ENCODE results near the gene KIF2C. TPM values are rescaled to one million over a fixed set of nuclear protein-coding genes. Genes with fewer than 3 reads are reported as not detected.

The KIF2C gene
- total RNA-seq, 2 experiments from 2014 or later, result 0.64 to 0.82 TPM

GRCh38 chr1:44776730-44777068, 37.1 kb downstream of the KIF2C start:
- Mint-ChIP-seq H3K36me3 (ENCODE audit: low read depth) (peaks cover 57% of the 10 kb centered on the region), H3K27me3 (no peaks in the 10 kb centered on the region), H3K4me1 (ENCODE audit: low read depth) (peaks cover 54% of the 10 kb centered on the region), H3K4me3 (peak overlapping the region; percentile 90), H3K9me3 (no peaks in the 10 kb centered on the region), H3K27ac (peak overlapping the region; percentile 89)
- DNase-seq, result no peak
- Histone ChIP-seq H3K27ac (ENCODE audit: low read depth in 1 of 2, low read length in 2 of 2) (peak overlapping the region; percentile 91), H3K4me3 (ENCODE audit: low read length) (peak overlapping the region; percentile 77), H3K9me3 (ENCODE audit: control insufficient read depth in 1 of 2, insufficient read depth in 1 of 2, low read length in 2 of 2) (no peaks in the 10 kb centered on the region), H3K4me1 (ENCODE audit: insufficient read depth, low read length) (peaks cover 33% of the 10 kb centered on the region), H3K36me3 (ENCODE audit: insufficient read depth, low read length) (peaks cover 50% of the 10 kb centered on the region), H3K27me3 (ENCODE audit: control insufficient read depth in 1 of 2, insufficient read depth in 2 of 2, low read length in 2 of 2) (no peaks in the 10 kb centered on the region)
- TF ChIP-seq CTCF (IDR thresholded peaks at IDR 0.05), result no peak
- intact Hi-C loops (cut with DNase I, micrococcal nuclease), result loop anchor here in 1 of 2 experiments (2.0 to 10.0 kb wide), 7 partner anchors 36 to 718 kb away; partner anchors contain the start of genes ARMH1, MUTYH, RNU5D-1 and TESK2
- CTCF ChIA-PET, result interaction anchor here (1.9 to 3.8 kb wide), 3 partner anchors 8 to 45 kb away, joined by 11 to 20 read pairs (median 14); partner anchors contain the start of genes PLK3 and RNU5D-1
- POLR2A ChIA-PET, result interaction anchor here (0.7 to 4.5 kb wide), 16 partner anchors 9 to 723 kb away, joined by 4 to 65 read pairs (median 18); partner anchors contain the start of genes BEST4, BTBD19, CCDC163 and DYNLT4
- ATAC-seq (ENCODE audit: poor library complexity), result no peak

- H3K27ac Mint-ChIP-seq, result peak overlapping the region; percentile 89
- POLR2A ChIA-PET, result interaction anchor here (0.7 to 4.5 kb wide), 5 partner anchors 8 to 56 kb away, joined by 3 to 65 read pairs (median 8); partner anchors contain the start of genes BEST4 and RNU5D-1
- Histone ChIP-seq H3K9me3 (ENCODE audit: control insufficient read depth in 1 of 2, insufficient read depth in 1 of 2, low read length in 2 of 2) (no peaks in the 10 kb centered on the region), H3K4me1 (ENCODE audit: insufficient read depth, low read length) (peaks cover 33% of the 10 kb centered on the region), H3K4me3 (ENCODE audit: low read length) (no peak overlapping the region), H3K36me3 (ENCODE audit: insufficient read depth, low read length) (peaks cover 50% of the 10 kb centered on the region), H3K27me3 (ENCODE audit: control insufficient read depth in 1 of 2, insufficient read depth in 2 of 2, low read length in 2 of 2) (no peaks in the 10 kb centered on the region), H3K27ac (ENCODE audit: low read depth in 1 of 2, low read length in 2 of 2) (peak overlapping the region in 1 of 2 donors; percentile 91)
- H3K4me3 Mint-ChIP-seq, result peak overlapping the region; percentile 90
- no peak for TF ChIP-seq CTCF (IDR thresholded peaks at IDR 0.05)
- intact Hi-C loops (cut with DNase I, micrococcal nuclease), result loop anchor here in 1 of 2 experiments (2.0 to 10.0 kb wide), 7 partner anchors 37 to 717 kb away; partner anchors contain the start of genes ARMH1, MUTYH, RNU5D-1 and TESK2
- H3K27me3 Mint-ChIP-seq, result no peaks in the 10 kb centered on the region
- no peaks in the 10 kb centered on the region for H3K9me3 Mint-ChIP-seq
- H3K4me1 Mint-ChIP-seq (ENCODE audit: low read depth), result peaks cover 54% of the 10 kb centered on the region
- ATAC-seq (ENCODE audit: poor library complexity), result no peak
- no peak for DNase-seq
- CTCF ChIA-PET, result interaction anchor here (1.0 to 3.8 kb wide), 4 partner anchors 22 to 71 kb away, joined by 3 to 20 read pairs (median 8); partner anchors contain the start of genes PLK3 and RNU5D-1
- peaks cover 57% of the 10 kb centered on the region for H3K36me3 Mint-ChIP-seq (ENCODE audit: low read depth)
These were observed 37.9 kb downstream of the KIF2C start for GRCh38 chr1:44777547-44777946.

GRCh38 chr1:44777969-44778635, 38.5 kb downstream of the KIF2C start:
- TF ChIP-seq CTCF (IDR thresholded peaks at IDR 0.05), result no peak
- no peaks in the 10 kb centered on the region for H3K9me3 Mint-ChIP-seq
- Histone ChIP-seq H3K4me3 (ENCODE audit: low read length) (no peak overlapping the region), H3K4me1 (ENCODE audit: insufficient read depth, low read length) (peaks cover 33% of the 10 kb centered on the region), H3K27ac (ENCODE audit: low read depth in 1 of 2, low read length in 2 of 2) (peak overlapping the region in 1 of 2 donors; percentile 91), H3K27me3 (ENCODE audit: control insufficient read depth in 1 of 2, insufficient read depth in 2 of 2, low read length in 2 of 2) (no peaks in the 10 kb centered on the region), H3K36me3 (ENCODE audit: insufficient read depth, low read length) (peaks cover 53% of the 10 kb centered on the region), H3K9me3 (ENCODE audit: control insufficient read depth in 1 of 2, insufficient read depth in 1 of 2, low read length in 2 of 2) (no peaks in the 10 kb centered on the region)
- intact Hi-C loops (cut with DNase I, micrococcal nuclease), result loop anchor here in 1 of 2 experiments (2.0 to 10.0 kb wide), 7 partner anchors 37 to 717 kb away; partner anchors contain the start of genes ARMH1, MUTYH, RNU5D-1 and TESK2
- H3K36me3 Mint-ChIP-seq (ENCODE audit: low read depth), result peaks cover 57% of the 10 kb centered on the region
- peak overlapping the region; percentile 90 for H3K4me3 Mint-ChIP-seq
- no peak for ATAC-seq (ENCODE audit: poor library complexity)
- H3K27ac Mint-ChIP-seq, result peak overlapping the region; percentile 89
- ChIA-PET CTCF (interaction anchor here (1.0 to 3.8 kb wide), 3 partner anchors 22 to 72 kb away, joined by 3 to 14 read pairs (median 3); partner anchors contain the start of gene PLK3), POLR2A (interaction anchor here (0.7 to 4.5 kb wide), 5 partner anchors 7 to 56 kb away, joined by 3 to 65 read pairs (median 8); partner anchors contain the start of genes BEST4 and RNU5D-1)
- H3K4me1 Mint-ChIP-seq (ENCODE audit: low read depth), result peaks cover 48% of the 10 kb centered on the region
- no peaks in the 10 kb centered on the region for H3K27me3 Mint-ChIP-seq
- no peak for DNase-seq
